ENCODE measurements around the gene FCRL2. TPM values are rescaled to one million over a fixed set of nuclear protein-coding genes. Genes with fewer than 3 reads are reported as not detected.

FCRL2 gene
- total RNA-seq, 1 donor from 2014 or later = not detected

DNA sequence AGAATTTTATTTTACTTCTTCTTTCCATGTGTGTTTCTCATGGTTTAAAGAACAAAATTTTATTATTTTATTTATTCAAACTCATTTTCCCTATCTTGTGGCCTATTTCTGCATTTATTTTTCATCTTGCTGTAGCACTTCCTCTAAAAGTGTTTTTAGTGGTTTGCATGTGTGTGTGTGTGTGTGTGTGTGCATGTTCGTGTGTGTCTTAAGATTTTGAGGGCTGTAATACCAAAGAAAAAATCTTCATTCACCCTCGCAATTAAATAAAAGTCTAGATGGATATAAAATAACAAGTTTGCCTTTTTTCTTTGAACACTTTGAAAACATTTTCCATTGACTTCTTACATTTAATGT is 51.7 kb downstream of the FCRL2 start:
- intact Hi-C loops (cut with DNase I) = no loop called here
- Histone ChIP-seq H3K4me1 (no peaks in the 10 kb centered on the region), H3K27ac (no peak overlapping the region), H3K9me3 (no peaks in the 10 kb centered on the region), H3K4me3 (no peak overlapping the region), H3K27me3 (no peaks in the 10 kb centered on the region), H3K36me3 (no peaks in the 10 kb centered on the region)
- DNase-seq (ENCODE audit: low spot score in 2 of 2) = no peak
- TF ChIP-seq, protein P1, sequence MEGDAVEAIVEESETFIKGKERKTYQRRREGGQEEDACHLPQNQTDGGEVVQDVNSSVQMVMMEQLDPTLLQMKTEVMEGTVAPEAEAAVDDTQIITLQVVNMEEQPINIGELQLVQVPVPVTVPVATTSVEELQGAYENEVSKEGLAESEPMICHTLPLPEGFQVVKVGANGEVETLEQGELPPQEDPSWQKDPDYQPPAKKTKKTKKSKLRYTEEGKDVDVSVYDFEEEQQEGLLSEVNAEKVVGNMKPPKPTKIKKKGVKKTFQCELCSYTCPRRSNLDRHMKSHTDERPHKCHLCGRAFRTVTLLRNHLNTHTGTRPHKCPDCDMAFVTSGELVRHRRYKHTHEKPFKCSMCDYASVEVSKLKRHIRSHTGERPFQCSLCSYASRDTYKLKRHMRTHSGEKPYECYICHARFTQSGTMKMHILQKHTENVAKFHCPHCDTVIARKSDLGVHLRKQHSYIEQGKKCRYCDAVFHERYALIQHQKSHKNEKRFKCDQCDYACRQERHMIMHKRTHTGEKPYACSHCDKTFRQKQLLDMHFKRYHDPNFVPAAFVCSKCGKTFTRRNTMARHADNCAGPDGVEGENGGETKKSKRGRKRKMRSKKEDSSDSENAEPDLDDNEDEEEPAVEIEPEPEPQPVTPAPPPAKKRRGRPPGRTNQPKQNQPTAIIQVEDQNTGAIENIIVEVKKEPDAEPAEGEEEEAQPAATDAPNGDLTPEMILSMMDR (IDR thresholded peaks at IDR 0.05) = no peak

DNA sequence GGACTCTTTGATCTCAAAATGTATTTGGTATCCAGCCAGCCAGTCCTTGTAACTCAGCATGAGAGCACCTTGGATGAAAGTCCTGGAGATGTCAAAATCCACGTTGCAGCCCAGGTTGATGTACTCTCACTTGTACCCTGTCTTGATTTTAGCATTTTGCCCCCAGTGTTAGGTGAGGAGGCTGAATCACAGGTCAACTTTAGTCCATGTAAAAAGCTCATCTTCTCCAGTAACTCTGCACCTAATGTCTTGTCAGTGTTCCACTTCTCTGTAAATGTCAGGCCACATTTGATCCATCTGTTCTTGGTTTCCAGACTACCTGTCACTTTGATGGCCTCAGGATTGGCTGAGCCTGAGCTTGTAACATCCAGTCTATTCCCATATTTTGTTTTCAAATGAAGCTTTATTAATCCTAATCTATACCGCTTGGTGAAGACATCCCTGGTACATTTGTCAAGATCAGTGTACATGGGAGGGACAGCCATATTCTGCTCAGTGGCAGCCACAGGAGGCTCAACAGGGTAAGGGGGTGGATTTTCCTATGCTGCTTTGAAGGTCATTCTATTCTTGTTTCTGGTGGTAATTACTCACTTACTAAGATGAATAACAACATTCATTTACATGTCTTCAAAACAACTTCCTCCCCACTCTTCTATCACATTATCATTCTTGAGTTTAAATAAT is 52.3 kb downstream of the FCRL2 start:
- no peak for DNase-seq (ENCODE audit: low spot score in 2 of 2)

DNA sequence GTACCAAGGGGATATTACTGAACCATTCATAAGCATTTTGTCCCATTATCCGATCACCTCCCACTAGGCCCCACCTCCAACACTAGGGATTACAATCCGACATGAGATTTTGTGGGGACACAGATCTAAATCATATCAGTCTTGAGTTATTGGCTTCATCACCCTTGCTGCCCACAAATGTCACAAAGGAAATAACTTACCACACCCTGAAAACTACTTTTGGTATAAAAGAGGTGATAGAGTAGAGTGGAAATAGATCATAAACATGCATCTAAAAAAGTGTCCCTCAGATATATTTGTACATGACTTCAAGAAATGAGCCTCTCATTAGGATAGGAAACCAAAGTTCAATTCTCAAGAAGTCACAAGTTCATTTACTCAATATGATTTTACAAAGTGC is 53.8 kb downstream of the FCRL2 start:
- intact Hi-C loops (cut with DNase I) = no loop called here
- no peak for DNase-seq (ENCODE audit: low spot score in 2 of 2)
- no peaks in the 10 kb centered on the region for H3K9me3 ChIP-seq
- TF ChIP-seq, protein P1 (IDR thresholded peaks at IDR 0.05) = no peak
- no peaks in the 10 kb centered on the region for H3K36me3 ChIP-seq
- H3K4me1 ChIP-seq = no peaks in the 10 kb centered on the region
- no peak overlapping the region for H3K27ac ChIP-seq
- H3K4me3 ChIP-seq = no peak overlapping the region
- no peaks in the 10 kb centered on the region for H3K27me3 ChIP-seq

More for the DNA sequence above, 52.3 kb downstream of the FCRL2 start:
- Histone ChIP-seq H3K9me3 (no peaks in the 10 kb centered on the region), H3K4me3 (no peak overlapping the region), H3K4me1 (no peaks in the 10 kb centered on the region), H3K36me3 (no peaks in the 10 kb centered on the region), H3K27me3 (no peaks in the 10 kb centered on the region), H3K27ac (no peak overlapping the region)
- intact Hi-C loops (cut with DNase I) = no loop called here
- TF ChIP-seq, protein P1 (IDR thresholded peaks at IDR 0.05) = no peak

DNA sequence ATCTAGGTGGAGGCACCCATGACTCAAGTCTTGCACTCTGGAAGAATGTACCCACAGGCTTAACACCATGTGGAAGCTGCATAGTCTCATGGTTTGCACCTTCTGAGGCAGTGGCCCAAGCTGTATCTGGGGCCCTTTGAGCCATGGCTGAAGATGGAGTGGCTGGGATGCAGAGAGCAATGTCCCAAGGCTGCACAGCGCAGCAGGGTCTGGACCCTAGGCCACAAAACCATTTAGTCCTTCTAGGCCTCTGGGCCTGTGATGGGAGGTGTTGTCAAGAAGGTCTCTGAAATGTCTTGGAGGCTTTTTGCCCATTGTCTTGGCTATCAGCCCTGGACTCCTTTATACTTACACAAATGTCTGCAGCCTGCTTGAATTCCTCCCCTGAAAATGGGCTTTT is 54.9 kb downstream of the FCRL2 start:
- no peak for DNase-seq (ENCODE audit: low spot score in 2 of 2)
- Histone ChIP-seq H3K9me3 (no peaks in the 10 kb centered on the region), H3K4me3 (no peak overlapping the region), H3K36me3 (no peaks in the 10 kb centered on the region), H3K27me3 (no peaks in the 10 kb centered on the region), H3K4me1 (no peaks in the 10 kb centered on the region), H3K27ac (no peak overlapping the region)
- intact Hi-C loops (cut with DNase I) = no loop called here
- TF ChIP-seq, protein P1 (IDR thresholded peaks at IDR 0.05) = no peak

DNA sequence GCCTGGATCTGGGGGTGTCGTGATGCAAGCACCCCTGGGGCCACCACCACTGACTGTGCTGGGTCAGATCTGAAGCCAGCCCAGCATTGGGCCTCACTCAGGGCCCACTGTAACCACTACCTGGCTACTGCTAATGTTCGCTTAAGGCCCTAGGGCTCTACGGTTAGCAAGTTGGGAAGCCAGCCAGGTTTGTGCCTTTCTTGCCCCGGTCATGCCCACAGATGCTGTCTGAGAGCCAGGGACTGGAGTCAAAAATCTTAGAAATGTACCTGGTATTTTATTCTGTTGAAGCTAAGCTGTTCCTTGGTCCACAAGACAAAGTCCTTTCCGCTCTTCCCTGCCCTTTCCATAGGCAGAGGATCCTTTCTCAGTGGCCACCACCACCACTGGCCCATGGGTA is 61.2 kb downstream of the FCRL2 start:
- Histone ChIP-seq H3K27ac (no peak overlapping the region), H3K4me3 (no peak overlapping the region), H3K36me3 (no peaks in the 10 kb centered on the region), H3K4me1 (no peaks in the 10 kb centered on the region), H3K27me3 (no peaks in the 10 kb centered on the region), H3K9me3 (no peaks in the 10 kb centered on the region)
- TF ChIP-seq, protein P1 (IDR thresholded peaks at IDR 0.05) = no peak
- intact Hi-C loops (cut with DNase I) = no loop called here
- DNase-seq (ENCODE audit: low spot score in 2 of 2) = no peak

DNA sequence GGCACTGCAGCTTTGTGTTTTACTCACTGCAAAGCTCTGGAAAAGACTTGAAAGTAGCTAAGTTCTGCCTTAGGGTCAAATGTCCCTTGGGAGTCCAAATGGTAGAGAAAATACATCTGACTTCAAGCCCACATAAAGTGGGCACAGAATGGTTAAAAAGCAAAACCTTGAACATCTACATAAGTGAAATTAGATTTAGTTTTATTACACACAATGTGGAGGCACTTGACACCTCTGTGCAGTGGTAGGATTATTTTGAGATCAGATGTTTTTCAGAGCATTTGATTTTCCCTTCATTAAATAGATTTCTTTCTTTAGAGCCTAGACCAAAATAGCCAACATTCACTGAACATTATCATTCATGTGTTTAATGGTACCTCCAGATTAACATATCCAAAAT is 65.1 kb downstream of the FCRL2 start:
- intact Hi-C loops (cut with DNase I) = no loop called here

More for the DNA sequence above, 65.1 kb downstream of the FCRL2 start:
- Histone ChIP-seq H3K36me3 (no peaks in the 10 kb centered on the region), H3K4me1 (no peaks in the 10 kb centered on the region), H3K4me3 (no peak overlapping the region), H3K27me3 (no peaks in the 10 kb centered on the region), H3K9me3 (no peaks in the 10 kb centered on the region), H3K27ac (no peak overlapping the region)
- DNase-seq (ENCODE audit: low spot score in 2 of 2) = no peak
- TF ChIP-seq, protein P1 (IDR thresholded peaks at IDR 0.05) = no peak
